ENCODE measurements around the gene RGS12.

RGS12 gene

DNA sequence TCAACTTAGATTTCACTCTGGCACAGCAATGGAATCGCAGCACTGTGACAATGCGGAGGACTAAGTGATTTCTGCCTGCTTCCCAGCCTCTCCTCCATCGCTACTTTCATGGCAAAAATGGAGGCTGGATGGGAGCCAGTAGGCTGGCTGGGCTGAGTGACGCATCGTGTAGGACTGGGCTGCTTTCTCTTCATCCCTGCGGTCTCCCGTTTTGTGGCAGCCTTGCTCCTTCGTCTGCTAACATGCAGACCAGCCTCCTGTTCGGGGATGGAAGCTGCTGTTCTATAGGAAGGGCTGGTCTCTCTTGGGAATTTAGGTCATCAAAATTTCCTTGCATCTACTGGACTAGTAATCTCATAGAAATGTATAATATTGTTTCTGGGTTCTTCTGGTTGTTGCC is 15.8 kb upstream of the RGS12 start:
- TF ChIP-seq, protein P1, sequence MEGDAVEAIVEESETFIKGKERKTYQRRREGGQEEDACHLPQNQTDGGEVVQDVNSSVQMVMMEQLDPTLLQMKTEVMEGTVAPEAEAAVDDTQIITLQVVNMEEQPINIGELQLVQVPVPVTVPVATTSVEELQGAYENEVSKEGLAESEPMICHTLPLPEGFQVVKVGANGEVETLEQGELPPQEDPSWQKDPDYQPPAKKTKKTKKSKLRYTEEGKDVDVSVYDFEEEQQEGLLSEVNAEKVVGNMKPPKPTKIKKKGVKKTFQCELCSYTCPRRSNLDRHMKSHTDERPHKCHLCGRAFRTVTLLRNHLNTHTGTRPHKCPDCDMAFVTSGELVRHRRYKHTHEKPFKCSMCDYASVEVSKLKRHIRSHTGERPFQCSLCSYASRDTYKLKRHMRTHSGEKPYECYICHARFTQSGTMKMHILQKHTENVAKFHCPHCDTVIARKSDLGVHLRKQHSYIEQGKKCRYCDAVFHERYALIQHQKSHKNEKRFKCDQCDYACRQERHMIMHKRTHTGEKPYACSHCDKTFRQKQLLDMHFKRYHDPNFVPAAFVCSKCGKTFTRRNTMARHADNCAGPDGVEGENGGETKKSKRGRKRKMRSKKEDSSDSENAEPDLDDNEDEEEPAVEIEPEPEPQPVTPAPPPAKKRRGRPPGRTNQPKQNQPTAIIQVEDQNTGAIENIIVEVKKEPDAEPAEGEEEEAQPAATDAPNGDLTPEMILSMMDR (IDR thresholded peaks at IDR 0.05): no peak

DNA sequence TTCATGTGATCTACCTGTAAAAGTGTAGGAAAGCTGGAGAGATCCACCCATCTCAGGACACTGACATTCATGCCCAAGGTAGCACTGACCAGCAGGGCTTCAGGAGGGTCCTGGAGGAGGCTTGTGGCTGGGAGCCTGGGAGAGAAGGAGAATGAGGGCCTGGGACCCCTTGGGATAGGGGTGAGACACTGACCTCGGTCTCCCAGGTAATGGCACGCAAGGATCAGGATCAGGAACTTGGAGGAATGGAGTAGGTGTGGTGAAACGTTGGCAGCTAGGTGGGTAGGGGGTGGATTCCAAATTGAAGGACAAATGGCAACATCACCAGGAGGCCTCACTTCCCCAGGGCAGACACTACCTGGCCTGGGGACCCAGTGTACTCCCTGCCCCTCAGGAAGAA is 12.4 kb upstream of the RGS12 start:
- TF ChIP-seq, protein P1 (IDR thresholded peaks at IDR 0.05): no peak

DNA sequence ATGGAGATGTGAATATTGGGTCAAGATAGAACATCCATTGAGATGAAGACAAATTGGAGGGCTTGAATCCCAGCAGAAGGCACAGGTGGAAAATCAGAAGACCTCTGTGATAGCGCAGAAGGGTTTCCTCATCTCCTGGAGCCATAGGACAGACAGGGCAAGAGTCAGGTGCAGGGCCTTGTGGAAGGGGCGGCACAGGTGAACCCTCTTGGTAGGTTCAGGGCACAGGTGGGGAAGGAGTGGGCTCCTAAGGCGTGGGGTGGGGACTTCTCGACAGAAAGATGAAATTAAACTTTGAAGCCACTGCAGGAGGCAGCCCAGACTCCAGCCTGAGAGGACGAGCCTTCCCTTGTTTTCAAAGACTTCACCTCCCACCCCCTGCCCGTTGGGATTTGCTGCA is 9.3 kb upstream of the RGS12 start:
- TF ChIP-seq, protein P1 (IDR thresholded peaks at IDR 0.05): no peak

DNA sequence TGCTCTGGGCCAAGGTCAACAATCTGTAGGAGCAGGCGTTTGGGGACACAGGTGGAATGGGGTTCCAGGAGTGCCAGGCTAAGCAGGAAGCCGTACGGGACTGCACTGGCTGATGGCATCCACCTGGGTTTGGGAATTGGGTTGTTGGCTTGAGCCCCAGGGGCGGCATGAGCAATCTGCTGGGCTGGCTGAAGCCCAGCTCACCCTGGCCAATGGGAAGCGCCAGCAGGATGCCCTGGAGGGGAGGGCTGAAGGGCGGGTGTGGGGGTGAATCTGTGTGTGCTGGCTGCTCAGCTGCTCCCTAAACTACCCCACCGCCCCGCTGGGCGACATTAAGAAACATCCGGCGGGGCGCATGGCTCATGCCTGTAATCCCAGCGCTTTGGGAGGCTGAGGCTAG is 8.9 kb upstream of the RGS12 start:
- TF ChIP-seq, protein P1 (IDR thresholded peaks at IDR 0.05): no peak

DNA sequence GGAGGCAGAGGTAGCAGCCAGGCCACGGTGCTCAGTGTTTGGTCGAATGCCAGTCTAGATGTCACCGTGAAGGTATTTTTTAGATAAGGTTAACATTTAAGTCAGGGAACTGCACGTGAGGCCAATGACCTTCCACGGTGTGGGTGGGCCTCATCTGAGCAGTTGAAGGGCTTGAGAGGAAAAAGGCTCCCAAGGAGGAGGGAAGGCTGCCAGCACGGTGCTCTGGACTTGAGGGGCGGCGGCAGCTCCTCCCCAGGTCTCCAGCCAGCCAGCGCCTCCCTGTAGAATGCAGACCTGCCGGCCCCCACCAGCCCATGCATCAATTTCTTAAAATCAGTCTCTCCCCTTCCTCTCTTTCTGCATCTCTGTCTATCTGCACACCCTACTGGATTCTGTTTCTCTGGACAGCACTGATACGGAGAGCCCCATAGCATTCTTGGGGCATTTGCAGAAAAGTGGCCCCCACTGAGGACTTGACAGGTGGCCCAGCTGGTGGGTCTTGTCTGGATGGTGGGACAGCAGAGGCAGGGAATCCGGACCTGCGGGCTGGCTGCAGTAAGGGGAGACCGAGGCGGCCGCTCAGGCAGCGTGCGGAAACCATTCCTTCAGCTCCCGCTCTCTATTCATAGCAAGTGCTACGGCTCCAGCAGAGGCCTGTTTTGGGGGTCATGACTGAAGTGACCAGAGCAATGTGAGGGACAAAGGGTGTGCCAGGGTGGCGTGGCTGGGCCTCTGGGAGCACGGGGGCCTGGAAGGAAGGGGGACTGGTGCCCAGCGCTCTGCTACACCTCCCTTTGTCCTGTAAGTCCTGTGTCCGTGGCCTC is 7.9 kb upstream of the RGS12 start:
- TF ChIP-seq, protein P1 (IDR thresholded peaks at IDR 0.05): no peak

DNA sequence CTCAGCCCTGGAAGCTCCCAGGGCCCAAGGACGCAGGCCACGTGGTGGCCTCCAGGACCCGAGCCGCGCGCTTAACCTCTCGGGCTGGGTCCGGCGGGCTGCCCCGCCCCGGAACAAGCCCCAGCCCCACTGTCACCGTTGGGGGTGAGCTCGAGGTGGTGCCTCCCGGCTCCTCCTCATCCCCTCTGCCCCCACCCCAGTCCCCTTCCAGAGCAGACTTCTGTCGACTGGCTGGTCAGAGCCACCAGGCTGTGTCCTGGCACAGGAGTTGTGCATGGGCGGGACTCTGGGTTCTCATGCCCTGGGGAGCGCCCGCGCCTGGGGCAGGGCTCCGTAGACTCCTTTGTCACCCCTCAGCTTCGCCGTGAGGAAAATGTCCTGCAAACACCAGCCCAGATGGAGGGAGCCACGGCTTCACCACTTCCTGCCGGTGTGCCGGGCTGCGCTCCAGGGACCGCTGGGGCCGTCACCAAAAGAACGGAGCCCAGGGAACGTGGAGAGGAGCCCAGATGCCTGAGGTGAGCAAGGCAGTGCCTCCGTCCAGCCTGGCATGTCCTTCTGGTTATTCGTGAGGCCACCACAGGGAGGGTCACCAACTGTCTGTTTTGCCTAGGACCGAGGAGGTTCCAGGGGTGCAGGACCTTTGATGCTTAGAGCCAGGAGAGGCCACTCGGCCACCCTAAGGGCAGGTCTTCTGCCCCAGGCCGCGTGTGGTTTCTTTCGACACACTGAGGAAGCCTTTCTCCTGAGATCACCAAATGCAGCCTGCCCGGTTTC is 7.1 kb upstream of the RGS12 start:
- TF ChIP-seq, protein P1 (IDR thresholded peaks at IDR 0.05): no peak

DNA sequence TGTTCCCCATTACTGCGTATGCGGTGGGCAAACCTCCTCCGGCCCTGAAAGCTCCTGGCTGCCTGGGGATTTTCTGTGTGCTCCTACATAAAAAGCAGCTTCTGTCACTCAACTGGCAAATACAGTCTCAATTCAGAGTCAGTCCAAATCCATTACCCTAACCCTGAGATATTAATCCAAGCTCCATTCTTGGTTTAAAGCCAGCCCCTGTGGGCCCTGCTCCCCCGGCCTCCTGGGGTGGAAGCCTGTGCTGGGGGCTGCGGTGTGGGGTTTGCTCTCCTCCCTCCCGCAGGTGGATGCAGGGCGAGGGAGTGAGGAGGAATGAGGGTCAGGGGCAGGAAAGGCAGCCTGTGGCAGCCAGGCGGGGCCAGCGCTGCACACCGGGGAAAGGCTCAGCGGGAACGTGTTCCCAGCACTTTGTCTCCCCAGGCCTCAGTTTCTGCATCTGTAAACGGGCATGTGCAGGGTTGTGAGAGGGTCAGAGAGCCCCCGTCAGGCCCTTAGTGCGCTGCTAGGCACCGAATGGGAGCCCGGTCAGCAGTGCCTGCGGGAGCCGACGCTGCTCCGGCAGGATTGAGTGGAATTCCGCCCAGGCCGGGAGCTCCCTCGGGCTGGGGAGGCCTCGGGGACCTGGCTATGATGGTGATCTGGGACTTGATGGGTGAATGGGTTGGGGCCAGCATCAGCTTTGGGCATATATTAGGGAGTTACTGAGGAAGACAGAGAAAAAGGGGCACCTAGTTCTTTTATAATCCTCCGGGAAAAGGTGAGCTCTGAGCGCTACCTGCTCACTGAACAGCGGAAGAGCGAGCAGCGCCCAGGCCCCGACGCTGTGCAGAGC is 6.3 kb upstream of the RGS12 start:
- TF ChIP-seq, protein P1 (IDR thresholded peaks at IDR 0.05): no peak

All from LNCAP (cell line).